Liver (tissue), 9 donors: ENCODE measurements around the gene ADARB1. TPM values are rescaled to one million over a fixed set of nuclear protein-coding genes. Genes with fewer than 3 reads are reported as not detected.

Source experiments
- DNase-seq: peaks from one replicate; pipeline ENCODE4 v3.0.0-alpha.2; 2017; ENCODE audit warnings: low spot score
- H3K27ac ChIP-seq, 2 donors: one replicate each; pipeline ENCODE4 v1.7.0; 2013; ENCODE audit warnings: inconsistent platforms in 2 of 2, low read length in 2 of 2, control low read depth in 1 of 2, low read depth in 1 of 2, mild to moderate bottlenecking in 1 of 2
- H3K27me3 ChIP-seq, 4 donors: one replicate each; pipeline versions ENCODE4 v1.6.1 to v1.7.0; 2013; ENCODE audit warnings: low read length in 3 of 4, inconsistent platforms in 1 of 4, mild to moderate bottlenecking in 1 of 4, moderate library complexity in 1 of 4; ENCODE audit not compliant: control insufficient read depth in 4 of 4, insufficient read depth in 4 of 4
- H3K36me3 ChIP-seq, 4 donors: one replicate each; pipeline versions ENCODE4 v1.6.1 to v1.7.0; 2013; ENCODE audit warnings: low read length in 3 of 4, mild to moderate bottlenecking in 3 of 4, low read depth in 1 of 4, moderate library complexity in 1 of 4; ENCODE audit not compliant: control insufficient read depth in 4 of 4, insufficient read depth in 3 of 4
- H3K4me1 ChIP-seq, 4 donors: one replicate each; pipeline versions ENCODE4 v1.6.1 to v1.7.0; 2013; ENCODE audit warnings: low read length in 3 of 4, mild to moderate bottlenecking in 3 of 4, moderate library complexity in 1 of 4; ENCODE audit not compliant: control insufficient read depth in 4 of 4, insufficient read depth in 4 of 4
- H3K4me3 ChIP-seq, 3 donors: one replicate each; pipeline versions ENCODE4 v1.6.1 to v1.7.0; 2013; ENCODE audit warnings: low read length in 3 of 3, control low read depth in 1 of 3, low read depth in 1 of 3, mild to moderate bottlenecking in 1 of 3
- H3K9ac ChIP-seq, 2 donors: one replicate each; pipeline ENCODE4 v1.7.0; 2013; ENCODE audit warnings: low read length in 2 of 2, mild to moderate bottlenecking in 2 of 2, moderate library complexity in 2 of 2, control low read depth in 1 of 2, low read depth in 1 of 2
- H3K9me3 ChIP-seq, 4 donors: one replicate each; pipeline versions ENCODE4 v1.6.1 to v1.7.0; 2013; ENCODE audit warnings: low read length in 3 of 4; ENCODE audit not compliant: control insufficient read depth in 4 of 4
- EGR1 ChIP-seq, 2 donors: IDR thresholded peaks; 2 replicates each; pipeline ENCODE4 v1.6.1; 2016 to 2018; ENCODE audit warnings: antibody characterized with exemption in 2 of 2, low read depth in 2 of 2
- FOXA1 ChIP-seq: IDR thresholded peaks from 2 replicates; pipeline ENCODE4 v1.6.1; 2016; ENCODE audit warnings: antibody characterized with exemption
- GABPA ChIP-seq, 2 donors: IDR thresholded peaks in 1 of 2; conservative IDR thresholded peaks in 1 of 2; 2 replicates each; pipeline ENCODE4 v1.6.1; 2016; ENCODE audit warnings: antibody characterized with exemption in 2 of 2, mild to moderate bottlenecking in 1 of 2, moderate library complexity in 1 of 2
- HNF4A ChIP-seq, 2 donors: conservative IDR thresholded peaks; 2 replicates each; pipeline ENCODE4 v1.6.1; 2016; ENCODE audit warnings: antibody characterized with exemption in 2 of 2, mild to moderate bottlenecking in 2 of 2
- JUND ChIP-seq, 2 donors: IDR thresholded peaks; 2 replicates each; pipeline ENCODE4 v1.6.1; 2016; ENCODE audit warnings: antibody characterized with exemption in 2 of 2
- RAD21 ChIP-seq, 2 donors: IDR thresholded peaks; 2 replicates each; pipeline ENCODE4 v1.6.1; 2016; ENCODE audit warnings: antibody characterized with exemption in 2 of 2, mild to moderate bottlenecking in 2 of 2
- SP1 ChIP-seq: IDR thresholded peaks from 2 replicates; pipeline ENCODE4 v1.6.1; 2018; ENCODE audit warnings: antibody characterized with exemption, mild to moderate bottlenecking
- TAF1 ChIP-seq: conservative IDR thresholded peaks from 2 replicates; pipeline ENCODE4 v1.6.1; 2016; ENCODE audit warnings: antibody characterized with exemption, mild to moderate bottlenecking
- YY1 ChIP-seq: IDR thresholded peaks from 2 replicates; pipeline ENCODE4 v1.6.1; 2016; ENCODE audit warnings: antibody characterized with exemption, mild to moderate bottlenecking
- WGBS: extraction: QIAGEN DNeasy Blood & Tissue Kit; methylation state at CpG from one replicate; pipeline ENCODE4 v1.1.7; 2013; 5-methylcytosine and 5-hydroxymethylcytosine counted together
- polyA plus RNA-seq, 2 donors: library from polyadenylated mRNA; stranded (reverse) in 1 of 2; unstranded in 1 of 2; fragments of 200-250 nt in 1 of 2; fragments of >200 nt in 1 of 2; fragmentation: Nextera tagmentation in 1 of 2; extraction: Ambion mirVana in 1 of 2; gene quantifications; one replicate each; pipeline versions ENCODE4 v1.2.1 to v1.2.3, GENCODE V29; 2013 to 2015
- total RNA-seq, 2 donors: library from RNA; depleted of rRNA; stranded (reverse); fragments of >200 nt; gene quantifications; one replicate each; pipeline ENCODE4 v1.2.3, GENCODE V29; 2014
- TF ChIP-seq, protein P1 (sequence below): IDR thresholded peaks from 2 replicates; pipeline ENCODE4 v1.6.1; 2016; ENCODE audit warnings: antibody characterized with exemption
- TF ChIP-seq, protein P2 (sequence below): IDR thresholded peaks from 2 replicates; pipeline ENCODE4 v1.6.1; 2016; ENCODE audit warnings: antibody characterized with exemption
- TF ChIP-seq, protein P3 (sequence below): IDR thresholded peaks from 2 replicates; pipeline ENCODE4 v1.6.1; 2016; ENCODE audit warnings: antibody characterized with exemption
- TF ChIP-seq, protein P4 (sequence below): fragments of 150-350 bp; IDR thresholded peaks from 2 replicates; pipeline ENCODE4 v1.5.1; 2017; ENCODE audit warnings: improper control_type of control experiment, low read depth, low read length; ENCODE audit not compliant: missing input control
- TF ChIP-seq, protein P5 (sequence below): IDR thresholded peaks from 2 replicates; pipeline ENCODE4 v1.6.1; 2016; ENCODE audit warnings: antibody characterized with exemption, mild to moderate bottlenecking
- donor health status: healthy.
- donor health status: healthy.
- donor health status: healthy.
- donor health status: healthy.
- donor health status: healthy.

The ADARB1 gene
- total and polyA plus RNA-seq, 4 donors, result 1.6 to 7.8 (median 2.9) TPM

DNA sequence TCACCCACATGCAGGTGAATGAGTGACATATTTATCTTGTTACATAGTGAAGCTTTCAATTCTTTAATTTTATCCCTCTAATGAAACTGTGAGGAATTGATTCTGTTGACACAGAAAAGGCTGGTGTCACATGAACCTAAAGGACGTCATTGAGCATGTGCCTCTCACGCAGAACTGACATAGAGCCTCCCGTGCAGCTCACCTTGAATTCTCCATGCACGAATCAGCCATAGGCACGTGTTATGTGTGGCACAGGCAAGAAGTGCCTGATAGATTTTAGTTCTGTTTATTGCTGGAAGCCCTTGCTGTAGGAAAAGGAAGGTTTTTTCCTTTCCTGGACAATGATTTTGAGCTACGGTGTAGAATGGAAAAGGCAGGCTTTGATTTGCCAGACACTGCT is 11.3 kb downstream of the ADARB1 start (continued):
- TF ChIP-seq, protein P1, sequence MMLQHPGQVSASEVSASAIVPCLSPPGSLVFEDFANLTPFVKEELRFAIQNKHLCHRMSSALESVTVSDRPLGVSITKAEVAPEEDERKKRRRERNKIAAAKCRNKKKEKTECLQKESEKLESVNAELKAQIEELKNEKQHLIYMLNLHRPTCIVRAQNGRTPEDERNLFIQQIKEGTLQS, result no peak
- no peak for TF ChIP-seq EGR1 (IDR thresholded peaks at IDR 0.05; ENCODE audit: low read depth in 2 of 2)
- TF ChIP-seq, protein P2, sequence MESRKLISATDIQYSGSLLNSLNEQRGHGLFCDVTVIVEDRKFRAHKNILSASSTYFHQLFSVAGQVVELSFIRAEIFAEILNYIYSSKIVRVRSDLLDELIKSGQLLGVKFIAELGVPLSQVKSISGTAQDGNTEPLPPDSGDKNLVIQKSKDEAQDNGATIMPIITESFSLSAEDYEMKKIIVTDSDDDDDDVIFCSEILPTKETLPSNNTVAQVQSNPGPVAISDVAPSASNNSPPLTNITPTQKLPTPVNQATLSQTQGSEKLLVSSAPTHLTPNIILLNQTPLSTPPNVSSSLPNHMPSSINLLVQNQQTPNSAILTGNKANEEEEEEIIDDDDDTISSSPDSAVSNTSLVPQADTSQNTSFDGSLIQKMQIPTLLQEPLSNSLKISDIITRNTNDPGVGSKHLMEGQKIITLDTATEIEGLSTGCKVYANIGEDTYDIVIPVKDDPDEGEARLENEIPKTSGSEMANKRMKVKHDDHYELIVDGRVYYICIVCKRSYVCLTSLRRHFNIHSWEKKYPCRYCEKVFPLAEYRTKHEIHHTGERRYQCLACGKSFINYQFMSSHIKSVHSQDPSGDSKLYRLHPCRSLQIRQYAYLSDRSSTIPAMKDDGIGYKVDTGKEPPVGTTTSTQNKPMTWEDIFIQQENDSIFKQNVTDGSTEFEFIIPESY, result no peak
- TF ChIP-seq TAF1, result no peak
- TF ChIP-seq FOXA1, result no peak
- no peak for TF ChIP-seq YY1
- TF ChIP-seq RAD21 (IDR thresholded peaks at IDR 0.05), result no peak

DNA sequence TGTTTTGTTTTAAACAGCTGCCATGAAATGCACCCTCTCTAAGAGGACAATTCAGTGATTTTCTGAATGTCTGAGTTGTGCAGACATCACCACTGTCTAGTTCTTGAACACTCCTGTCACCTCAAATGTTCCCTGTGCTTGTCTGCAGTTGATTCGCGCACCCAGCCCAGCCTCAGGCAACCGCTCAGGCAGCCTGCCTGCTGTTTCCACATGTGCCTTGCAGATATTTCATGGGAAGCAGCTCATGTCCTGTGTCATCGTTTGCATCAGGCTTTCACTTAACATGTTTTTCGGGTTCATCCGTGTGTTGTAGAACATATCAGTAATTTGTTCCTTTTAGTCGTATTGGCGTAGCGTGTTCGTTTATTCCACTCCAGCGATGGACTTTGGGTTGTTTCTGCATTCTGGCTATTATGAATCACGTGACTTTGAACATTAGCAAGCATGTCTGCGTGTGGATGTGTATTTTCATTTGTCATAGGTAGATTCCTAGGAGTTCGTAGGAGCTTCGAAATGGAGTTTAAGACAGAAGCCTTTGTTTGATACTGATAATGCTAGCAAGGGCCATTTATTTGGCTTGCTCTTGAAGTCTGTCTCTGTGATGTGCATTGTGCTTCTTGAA is 12.1 kb downstream of the ADARB1 start:
- Histone ChIP-seq H3K27ac (no peak overlapping the region), H3K9me3 (no peaks in the 10 kb centered on the region), H3K36me3 (no peaks in the 10 kb centered on the region), H3K27me3 (no peaks in the 10 kb centered on the region), H3K4me1 (no peaks in the 10 kb centered on the region), H3K4me3 (no peak overlapping the region), H3K9ac (no peak overlapping the region)
- no peak for TF ChIP-seq HNF4A (conservative IDR thresholded peaks at IDR 0.05)
- TF ChIP-seq FOXA1, result no peak
- no peak for TF ChIP-seq RAD21 (IDR thresholded peaks at IDR 0.05)
- no peak for TF ChIP-seq SP1
- TF ChIP-seq, protein P3, sequence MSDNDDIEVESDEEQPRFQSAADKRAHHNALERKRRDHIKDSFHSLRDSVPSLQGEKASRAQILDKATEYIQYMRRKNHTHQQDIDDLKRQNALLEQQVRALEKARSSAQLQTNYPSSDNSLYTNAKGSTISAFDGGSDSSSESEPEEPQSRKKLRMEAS, result no peak
- TF ChIP-seq, protein P4, sequence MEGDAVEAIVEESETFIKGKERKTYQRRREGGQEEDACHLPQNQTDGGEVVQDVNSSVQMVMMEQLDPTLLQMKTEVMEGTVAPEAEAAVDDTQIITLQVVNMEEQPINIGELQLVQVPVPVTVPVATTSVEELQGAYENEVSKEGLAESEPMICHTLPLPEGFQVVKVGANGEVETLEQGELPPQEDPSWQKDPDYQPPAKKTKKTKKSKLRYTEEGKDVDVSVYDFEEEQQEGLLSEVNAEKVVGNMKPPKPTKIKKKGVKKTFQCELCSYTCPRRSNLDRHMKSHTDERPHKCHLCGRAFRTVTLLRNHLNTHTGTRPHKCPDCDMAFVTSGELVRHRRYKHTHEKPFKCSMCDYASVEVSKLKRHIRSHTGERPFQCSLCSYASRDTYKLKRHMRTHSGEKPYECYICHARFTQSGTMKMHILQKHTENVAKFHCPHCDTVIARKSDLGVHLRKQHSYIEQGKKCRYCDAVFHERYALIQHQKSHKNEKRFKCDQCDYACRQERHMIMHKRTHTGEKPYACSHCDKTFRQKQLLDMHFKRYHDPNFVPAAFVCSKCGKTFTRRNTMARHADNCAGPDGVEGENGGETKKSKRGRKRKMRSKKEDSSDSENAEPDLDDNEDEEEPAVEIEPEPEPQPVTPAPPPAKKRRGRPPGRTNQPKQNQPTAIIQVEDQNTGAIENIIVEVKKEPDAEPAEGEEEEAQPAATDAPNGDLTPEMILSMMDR, result no peak
- no peak for TF ChIP-seq YY1
- TF ChIP-seq JUND (IDR thresholded peaks at IDR 0.05), result no peak
- TF ChIP-seq, protein P1, result no peak
- TF ChIP-seq, protein P5, sequence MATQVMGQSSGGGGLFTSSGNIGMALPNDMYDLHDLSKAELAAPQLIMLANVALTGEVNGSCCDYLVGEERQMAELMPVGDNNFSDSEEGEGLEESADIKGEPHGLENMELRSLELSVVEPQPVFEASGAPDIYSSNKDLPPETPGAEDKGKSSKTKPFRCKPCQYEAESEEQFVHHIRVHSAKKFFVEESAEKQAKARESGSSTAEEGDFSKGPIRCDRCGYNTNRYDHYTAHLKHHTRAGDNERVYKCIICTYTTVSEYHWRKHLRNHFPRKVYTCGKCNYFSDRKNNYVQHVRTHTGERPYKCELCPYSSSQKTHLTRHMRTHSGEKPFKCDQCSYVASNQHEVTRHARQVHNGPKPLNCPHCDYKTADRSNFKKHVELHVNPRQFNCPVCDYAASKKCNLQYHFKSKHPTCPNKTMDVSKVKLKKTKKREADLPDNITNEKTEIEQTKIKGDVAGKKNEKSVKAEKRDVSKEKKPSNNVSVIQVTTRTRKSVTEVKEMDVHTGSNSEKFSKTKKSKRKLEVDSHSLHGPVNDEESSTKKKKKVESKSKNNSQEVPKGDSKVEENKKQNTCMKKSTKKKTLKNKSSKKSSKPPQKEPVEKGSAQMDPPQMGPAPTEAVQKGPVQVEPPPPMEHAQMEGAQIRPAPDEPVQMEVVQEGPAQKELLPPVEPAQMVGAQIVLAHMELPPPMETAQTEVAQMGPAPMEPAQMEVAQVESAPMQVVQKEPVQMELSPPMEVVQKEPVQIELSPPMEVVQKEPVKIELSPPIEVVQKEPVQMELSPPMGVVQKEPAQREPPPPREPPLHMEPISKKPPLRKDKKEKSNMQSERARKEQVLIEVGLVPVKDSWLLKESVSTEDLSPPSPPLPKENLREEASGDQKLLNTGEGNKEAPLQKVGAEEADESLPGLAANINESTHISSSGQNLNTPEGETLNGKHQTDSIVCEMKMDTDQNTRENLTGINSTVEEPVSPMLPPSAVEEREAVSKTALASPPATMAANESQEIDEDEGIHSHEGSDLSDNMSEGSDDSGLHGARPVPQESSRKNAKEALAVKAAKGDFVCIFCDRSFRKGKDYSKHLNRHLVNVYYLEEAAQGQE, result no peak
- TF ChIP-seq GABPA (IDR thresholded peaks at IDR 0.05 in 1 of 2, conservative IDR thresholded peaks at IDR 0.05 in 1 of 2), result no peak
- WGBS, result 94% methylated on average over 15 of the region's 15 CpGs
- DNase-seq, result no peak
